CD4-positive, alpha-beta T cell (primary cell): ENCODE results near the gene TRIM21. TPM values are rescaled to one million over a fixed set of nuclear protein-coding genes. Genes with fewer than 3 reads are reported as not detected.

Source experiments
- ATAC-seq: fragments of 200-7000 bp; cut with Tn5 transposase; one replicate; pipeline ENCODE4 v1.10.0; 2022; ENCODE audit warnings: mild to moderate bottlenecking; ENCODE audit not compliant: poor library complexity
- CTCF ChIA-PET: fragments of 350-600 bp; sonication (Branson Sonifier 250); formaldehyde crosslinking; loops from one replicate; lab custom pipeline; 2021; ENCODE audit warnings: antibody characterized with exemption, inconsistent platforms; lab: Charles Lee
- POLR2A ChIA-PET: fragments of 350-600 bp; sonication (Branson Sonifier 250); formaldehyde crosslinking; loops from one replicate; lab custom pipeline; 2021; ENCODE audit warnings: antibody characterized with exemption, inconsistent platforms; lab: Charles Lee
- DNase-seq, 14 experiments: peaks; one replicate each; pipeline ENCODE4 v3.0.0-alpha.2; 2013 to 2020; ENCODE audit warnings: mixed read lengths in 2 of 14
- H3K27ac ChIP-seq, 2 donors: one replicate each; pipeline versions ENCODE4 v1.5.1 to v1.7.0; 2013; ENCODE audit warnings: low read length in 2 of 2, low read depth in 1 of 2, mild to moderate bottlenecking in 1 of 2
- H3K27me3 ChIP-seq, 2 experiments: 1 replicate in 1 of 2; 2 replicates in 1 of 2; pipeline versions ENCODE4 v1.6.1 to v1.7.0; 2013; ENCODE audit warnings: low read length in 2 of 2, control low read depth in 1 of 2, mild to moderate bottlenecking in 1 of 2, moderate library complexity in 1 of 2; ENCODE audit not compliant: insufficient read depth in 2 of 2, control insufficient read depth in 1 of 2
- H3K36me3 ChIP-seq: one replicate; pipeline ENCODE4 v1.6.1; 2013; ENCODE audit warnings: low read length, control low read depth; ENCODE audit not compliant: insufficient read depth
- H3K4me1 ChIP-seq: one replicate; pipeline ENCODE4 v1.6.1; 2013; ENCODE audit warnings: low read length, control low read depth; ENCODE audit not compliant: insufficient read depth
- H3K4me3 ChIP-seq: one replicate; pipeline ENCODE4 v1.5.1; 2013; ENCODE audit warnings: mild to moderate bottlenecking, low read length, moderate library complexity
- H3K9me3 ChIP-seq, 2 experiments: 1 replicate in 1 of 2; 2 replicates in 1 of 2; pipeline versions ENCODE4 v1.6.1 to v1.7.0; 2013; ENCODE audit warnings: low read length in 2 of 2, mild to moderate bottlenecking in 2 of 2, control low read depth in 1 of 2, moderate library complexity in 1 of 2; ENCODE audit not compliant: control insufficient read depth in 1 of 2, insufficient read depth in 1 of 2
- H3K27ac Mint-ChIP-seq: one replicate; pipeline ENCODE4 v1.8.0; 2020; ENCODE audit warnings: mixed read lengths
- H3K27me3 Mint-ChIP-seq: one replicate; pipeline ENCODE4 v1.8.0; 2021; ENCODE audit warnings: mixed read lengths
- H3K36me3 Mint-ChIP-seq: one replicate; pipeline ENCODE4 v1.8.0; 2021; ENCODE audit warnings: low read depth, mixed read lengths
- H3K4me1 Mint-ChIP-seq: one replicate; pipeline ENCODE4 v1.8.0; 2021; ENCODE audit warnings: low read depth, mixed read lengths
- H3K4me3 Mint-ChIP-seq: one replicate; pipeline ENCODE4 v1.8.0; 2020; ENCODE audit warnings: mild to moderate bottlenecking, mixed read lengths
- H3K9me3 Mint-ChIP-seq: one replicate; pipeline ENCODE4 v1.8.0; 2020; ENCODE audit warnings: mixed read lengths
- CTCF ChIP-seq: fragments of 200-600 bp; IDR thresholded peaks from one replicate; pipeline ENCODE4 v1.8.0; 2022; ENCODE audit warnings: antibody characterized with exemption, mild to moderate bottlenecking
- intact Hi-C, 2 experiments: fragments of 100-400 bp; cut with DNase I in 1 of 2; cut with micrococcal nuclease in 1 of 2; formaldehyde crosslinking; loops; one replicate each; pipeline versions ENCODE4 v1.15.1 to v1.9.0; 2023 to 2025; cut with DNase I, micrococcal nuclease
- total RNA-seq, 174 experiments: library from RNA in 2 of 174; stranded (reverse) in 2 of 174; gene quantifications; one replicate each; pipeline ENCODE4 v1.2.3 and lab custom pipeline; 2021 to 2026

The TRIM21 gene
- total RNA-seq, 2 experiments from 2014 or later, result 21.0 to 23.7 TPM

- Histone ChIP-seq H3K9me3 (no peaks in the 10 kb centered on the region), H3K4me1 (peaks cover 8% of the 10 kb centered on the region), H3K4me3 (no peak overlapping the region), H3K36me3 (peaks cover 64% of the 10 kb centered on the region), H3K27ac (no peak overlapping the region), H3K27me3 (no peaks in the 10 kb centered on the region)
- DNase-seq, result no peak
- POLR2A ChIA-PET, result no interaction called here
- Mint-ChIP-seq H3K9me3 (no peaks in the 10 kb centered on the region), H3K27ac (no peak overlapping the region), H3K36me3 (peaks cover 92% of the 10 kb centered on the region), H3K4me3 (no peak overlapping the region), H3K27me3 (no peaks in the 10 kb centered on the region), H3K4me1 (peaks cover 36% of the 10 kb centered on the region)
- no peak for ATAC-seq
- CTCF ChIA-PET, result no interaction called here
- TF ChIP-seq CTCF, result no peak
- intact Hi-C loops, result no loop called here
These were observed 5.3 kb downstream of the TRIM21 start for GRCh38 chr11:4388221-4388620.

GRCh38 chr11:4385978-4386740, 7.3 kb downstream of the TRIM21 start:
- Mint-ChIP-seq H3K9me3 (no peaks in the 10 kb centered on the region), H3K36me3 (peaks cover 81% of the 10 kb centered on the region), H3K27me3 (no peaks in the 10 kb centered on the region), H3K27ac (no peak overlapping the region), H3K4me3 (no peak overlapping the region), H3K4me1 (peaks cover 18% of the 10 kb centered on the region)
- ChIA-PET CTCF (no interaction called here), POLR2A (no interaction called here)
- H3K9me3 ChIP-seq, result no peaks in the 10 kb centered on the region
- DNase-seq, result no peak
- H3K36me3 ChIP-seq, result peaks cover 64% of the 10 kb centered on the region
- intact Hi-C loops, result no loop called here
- no peak overlapping the region for H3K27ac ChIP-seq
- no peaks in the 10 kb centered on the region for H3K27me3 ChIP-seq
- no peak for ATAC-seq
- no peak for TF ChIP-seq CTCF
- H3K4me1 ChIP-seq, result no peaks in the 10 kb centered on the region
- H3K4me3 ChIP-seq, result no peak overlapping the region

- Mint-ChIP-seq H3K4me1 (no peaks in the 10 kb centered on the region), H3K36me3 (peaks cover 41% of the 10 kb centered on the region), H3K27me3 (no peaks in the 10 kb centered on the region), H3K9me3 (no peaks in the 10 kb centered on the region), H3K27ac (no peak overlapping the region), H3K4me3 (no peak overlapping the region)
- ATAC-seq, result no peak
- Histone ChIP-seq H3K4me1 (no peaks in the 10 kb centered on the region), H3K9me3 (no peaks in the 10 kb centered on the region), H3K36me3 (peaks cover 30% of the 10 kb centered on the region), H3K4me3 (no peak overlapping the region), H3K27me3 (no peaks in the 10 kb centered on the region), H3K27ac (no peak overlapping the region)
- ChIA-PET POLR2A (no interaction called here), CTCF (no interaction called here)
- intact Hi-C loops, result no loop called here
- DNase-seq, result no peak
- TF ChIP-seq CTCF, result no peak
These were observed 11.6 kb downstream of the TRIM21 start for GRCh38 chr11:4381901-4382300.
